Measurements from ENCODE around the gene DHRS7C.

DHRS7C gene

GRCh38 chr17:9790889-9791876, at the start of gene DHRS7C:
Gene DHRS7C (minus strand): TSS chr17:9791592. CDS start chr17:9791284, 308 bp downstream.
- DNase-seq (ENCODE audit: low read depth): no peak

- DNase-seq (ENCODE audit: low read depth): no peak
Observed at GRCh38 chr17:9839433-9839832, 48.0 kb upstream of the DHRS7C start.

- peak; percentile 34 for DNase-seq (ENCODE audit: low read depth)
Observed at GRCh38 chr17:9837551-9838471, 46.4 kb upstream of the DHRS7C start.

- DNase-seq (ENCODE audit: low read depth): no peak
Observed at GRCh38 chr17:9833922-9834321, 42.5 kb upstream of the DHRS7C start.

- DNase-seq (ENCODE audit: low read depth): no peak
Observed at GRCh38 chr17:9830711-9831110, 39.3 kb upstream of the DHRS7C start.

GRCh38 chr17:9829343-9829742, 38.0 kb upstream of the DHRS7C start:
- DNase-seq (ENCODE audit: low read depth): no peak

GRCh38 chr17:9828296-9829295, 37.2 kb upstream of the DHRS7C start:
- DNase-seq (ENCODE audit: low read depth): no peak

GRCh38 chr17:9825641-9826150, 34.3 kb upstream of the DHRS7C start, which contains the start of gene GLP2R:
Gene GLP2R (plus strand): TSS chr17:9825924. CDS start chr17:9826064, 140 bp downstream.
- no peak for DNase-seq (ENCODE audit: low read depth)

GRCh38 chr17:9824797-9825338, 33.5 kb upstream of the DHRS7C start:
- DNase-seq (ENCODE audit: low read depth): no peak

GRCh38 chr17:9824094-9824493, 32.7 kb upstream of the DHRS7C start:
- no peak for DNase-seq (ENCODE audit: low read depth)

GRCh38 chr17:9821921-9822320, 30.5 kb upstream of the DHRS7C start, which contains the start of gene GSG1L2:
Gene GSG1L2 (minus strand): TSS chr17:9822079. CDS start chr17:9822071, 8 bp downstream.
- DNase-seq (ENCODE audit: low read depth): no peak

- no peak for DNase-seq (ENCODE audit: low read depth)
Observed at GRCh38 chr17:9820448-9820847, 29.1 kb upstream of the DHRS7C start.

- DNase-seq (ENCODE audit: low read depth): no peak
Observed at GRCh38 chr17:9818760-9819159, 27.4 kb upstream of the DHRS7C start.

- no peak for DNase-seq (ENCODE audit: low read depth)
Observed at GRCh38 chr17:9817086-9817485, 25.7 kb upstream of the DHRS7C start.

- DNase-seq (ENCODE audit: low read depth): no peak
Observed at GRCh38 chr17:9816472-9816871, 25.1 kb upstream of the DHRS7C start.

GRCh38 chr17:9814337-9814945, 23.0 kb upstream of the DHRS7C start:
- DNase-seq (ENCODE audit: low read depth): no peak

GRCh38 chr17:9813166-9813565, 21.8 kb upstream of the DHRS7C start:
- DNase-seq (ENCODE audit: low read depth): no peak

GRCh38 chr17:9811537-9811936, 20.1 kb upstream of the DHRS7C start:
- no peak for DNase-seq (ENCODE audit: low read depth)

GRCh38 chr17:9811086-9811485, 19.7 kb upstream of the DHRS7C start:
- DNase-seq (ENCODE audit: low read depth): no peak

Measured in fibroblast of the conjunctiva (primary cell).